Sigmoid colon (tissue), 4 donors: ENCODE results near the gene FGF14.

Experiments used
- POLR2AphosphoS5 ChIP-seq, 4 donors: sonication (generic); formaldehyde crosslinking; IDR thresholded peaks; one replicate each; pipeline ENCODE4 v1.6.1; 2017; ENCODE audit warnings: antibody characterized with exemption in 4 of 4
- TF ChIP-seq, protein P1 (sequence below), 4 experiments: fragments of 450-650 bp in 3 of 4; fragments of 200-600 bp in 1 of 4; IDR thresholded peaks; one replicate each; pipeline ENCODE4 v1.5.1; 2016 to 2019; ENCODE audit warnings: antibody characterized with exemption in 4 of 4, mild to moderate bottlenecking in 3 of 4, moderate library complexity in 2 of 4

DNA sequence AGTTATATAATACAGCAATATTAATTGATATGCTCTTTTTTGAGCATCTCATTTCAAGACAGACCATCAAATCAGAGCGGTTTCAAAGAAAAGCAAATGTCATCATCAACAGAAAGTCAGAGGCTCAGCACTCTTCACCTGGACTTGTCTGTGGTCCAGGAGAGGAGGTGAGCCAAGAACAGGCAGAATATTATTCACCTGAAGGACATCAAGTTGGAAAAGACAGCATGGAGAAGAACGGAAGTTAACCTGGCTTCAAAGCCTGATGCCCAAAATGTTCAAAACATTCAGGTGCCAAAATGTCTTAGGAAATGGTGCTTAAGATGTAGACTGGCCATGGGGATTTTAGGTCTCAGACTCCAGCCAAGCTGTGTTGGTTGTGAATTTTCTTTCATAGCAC lies 40.7 kb downstream of the FGF14 start:
- TF ChIP-seq, protein P1, sequence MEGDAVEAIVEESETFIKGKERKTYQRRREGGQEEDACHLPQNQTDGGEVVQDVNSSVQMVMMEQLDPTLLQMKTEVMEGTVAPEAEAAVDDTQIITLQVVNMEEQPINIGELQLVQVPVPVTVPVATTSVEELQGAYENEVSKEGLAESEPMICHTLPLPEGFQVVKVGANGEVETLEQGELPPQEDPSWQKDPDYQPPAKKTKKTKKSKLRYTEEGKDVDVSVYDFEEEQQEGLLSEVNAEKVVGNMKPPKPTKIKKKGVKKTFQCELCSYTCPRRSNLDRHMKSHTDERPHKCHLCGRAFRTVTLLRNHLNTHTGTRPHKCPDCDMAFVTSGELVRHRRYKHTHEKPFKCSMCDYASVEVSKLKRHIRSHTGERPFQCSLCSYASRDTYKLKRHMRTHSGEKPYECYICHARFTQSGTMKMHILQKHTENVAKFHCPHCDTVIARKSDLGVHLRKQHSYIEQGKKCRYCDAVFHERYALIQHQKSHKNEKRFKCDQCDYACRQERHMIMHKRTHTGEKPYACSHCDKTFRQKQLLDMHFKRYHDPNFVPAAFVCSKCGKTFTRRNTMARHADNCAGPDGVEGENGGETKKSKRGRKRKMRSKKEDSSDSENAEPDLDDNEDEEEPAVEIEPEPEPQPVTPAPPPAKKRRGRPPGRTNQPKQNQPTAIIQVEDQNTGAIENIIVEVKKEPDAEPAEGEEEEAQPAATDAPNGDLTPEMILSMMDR (IDR thresholded peaks at IDR 0.05): no peak
- no peak for TF ChIP-seq POLR2AphosphoS5 (IDR thresholded peaks at IDR 0.05)
